WTC11 (cell line): Measurements from ENCODE around the gene EWSR1. TPM values are rescaled to one million over a fixed set of nuclear protein-coding genes. Genes with fewer than 3 reads are reported as not detected.

Experiments
- ATAC-seq: fragments of 200-7000 bp; cut with Tn5 transposase; 2 replicates; pipeline ENCODE4 v1.10.0; 2021; ENCODE audit warnings: mild to moderate bottlenecking, moderate library complexity
- CTCF ChIA-PET: fragments of 300-600 bp; sonication (Branson Sonifier 250); formaldehyde crosslinking; loops from one replicate; lab custom pipeline; 2021; ENCODE audit warnings: antibody characterized with exemption; lab: Charles Lee
- POLR2A ChIA-PET: fragments of 350-600 bp; sonication (Branson Sonifier 250); formaldehyde crosslinking; loops from one replicate; lab custom pipeline; 2021; ENCODE audit warnings: antibody characterized with exemption; lab: Charles Lee
- DNase-seq: peaks from one replicate; pipeline ENCODE4 v3.0.0; 2021; ENCODE audit warnings: low spot score
- H3K27ac Mint-ChIP-seq: 2 replicates; pipeline ENCODE4 v1.8.0; 2021; ENCODE audit warnings: mixed read lengths
- H3K27me3 Mint-ChIP-seq: 2 replicates; pipeline ENCODE4 v1.8.0; 2021; ENCODE audit warnings: low read depth, mild to moderate bottlenecking, moderate library complexity, mixed read lengths
- H3K36me3 Mint-ChIP-seq: 2 replicates; pipeline ENCODE4 v1.8.0; 2021; ENCODE audit warnings: mixed read lengths
- H3K4me1 Mint-ChIP-seq: 2 replicates; pipeline ENCODE4 v1.8.0; 2022; ENCODE audit warnings: mixed read lengths
- H3K4me3 Mint-ChIP-seq: 2 replicates; pipeline ENCODE4 v1.8.0; 2021; ENCODE audit warnings: mild to moderate bottlenecking, moderate library complexity, mixed read lengths
- H3K9me3 Mint-ChIP-seq: 2 replicates; pipeline ENCODE4 v1.8.0; 2021; ENCODE audit warnings: mixed read lengths
- ATF2 ChIP-seq: sonication (generic); formaldehyde crosslinking; IDR thresholded peaks from 2 replicates; pipeline ENCODE4 v1.8.1; 2022; ENCODE audit warnings: low read depth, missing genetic modification reagents, borderline replicate concordance
- E2F1 ChIP-seq: sonication (generic); formaldehyde crosslinking; IDR thresholded peaks from 2 replicates; pipeline ENCODE4 v1.8.0; 2022; ENCODE audit warnings: mild to moderate bottlenecking, missing genetic modification reagents
- ELF4 ChIP-seq: sonication (generic); formaldehyde crosslinking; IDR thresholded peaks from 2 replicates; pipeline ENCODE4 v1.8.1; 2022; ENCODE audit warnings: low read depth, mild to moderate bottlenecking, moderate library complexity, missing genetic modification reagents
- FOXP1 ChIP-seq: sonication (generic); formaldehyde crosslinking; IDR thresholded peaks from 2 replicates; pipeline ENCODE4 v1.8.0; 2022; ENCODE audit warnings: missing genetic modification reagents, mild to moderate bottlenecking, moderate library complexity, borderline replicate concordance
- IRF2 ChIP-seq: sonication (generic); formaldehyde crosslinking; IDR thresholded peaks from 2 replicates; pipeline ENCODE4 v1.8.0; 2022; ENCODE audit warnings: low read depth, missing genetic modification reagents, borderline replicate concordance
- SMAD3 ChIP-seq: sonication (generic); formaldehyde crosslinking; IDR thresholded peaks from 2 replicates; pipeline ENCODE4 v1.8.0; 2022; ENCODE audit warnings: missing genetic modification reagents, mild to moderate bottlenecking, borderline replicate concordance
- TEAD1 ChIP-seq: sonication (generic); formaldehyde crosslinking; IDR thresholded peaks from 2 replicates; pipeline ENCODE4 v1.8.0; 2022; ENCODE audit warnings: mild to moderate bottlenecking, missing genetic modification reagents
- ZNF121 ChIP-seq: sonication (generic); formaldehyde crosslinking; IDR thresholded peaks from 2 replicates; pipeline ENCODE4 v1.8.0; 2023; ENCODE audit warnings: missing genetic modification reagents
- ZNF263 ChIP-seq: sonication (generic); formaldehyde crosslinking; IDR thresholded peaks from 2 replicates; pipeline ENCODE4 v1.8.1; 2022; ENCODE audit warnings: low read depth, mild to moderate bottlenecking, moderate library complexity, missing genetic modification reagents
- ZNF317 ChIP-seq: sonication (generic); formaldehyde crosslinking; IDR thresholded peaks from 2 replicates; pipeline ENCODE4 v1.8.1; 2023; ENCODE audit warnings: low read depth, mild to moderate bottlenecking, moderate library complexity, missing genetic modification reagents, borderline replicate concordance
- ZSCAN18 ChIP-seq: fragments of 250-450 bp; sonication (Bioruptor Pico); IDR thresholded peaks from 2 replicates; pipeline ENCODE4 v2.1.2; 2022; ENCODE audit warnings: mild to moderate bottlenecking, moderate library complexity
- total RNA-seq: library from RNA; stranded (reverse); gene quantifications from 3 replicates; pipeline ENCODE4 v1.2.3, GENCODE V29; 2021
- TF ChIP-seq, protein P1 (sequence below): sonication (generic); formaldehyde crosslinking; IDR thresholded peaks from 2 replicates; pipeline ENCODE4 v1.8.0; 2023; ENCODE audit warnings: mild to moderate bottlenecking, missing genetic modification reagents
- TF ChIP-seq, protein P2 (sequence below): sonication (generic); formaldehyde crosslinking; conservative IDR thresholded peaks from 2 replicates; pipeline ENCODE4 v1.8.1; 2022; ENCODE audit warnings: mild to moderate bottlenecking, missing genetic modification reagents
- TF ChIP-seq, protein P3 (sequence below): sonication (generic); formaldehyde crosslinking; IDR thresholded peaks from 2 replicates; pipeline ENCODE4 v1.8.0; 2022; ENCODE audit warnings: missing genetic modification reagents
- TF ChIP-seq, protein P4 (sequence below): sonication (generic); formaldehyde crosslinking; conservative IDR thresholded peaks from 2 replicates; pipeline ENCODE4 v1.8.1; 2023; ENCODE audit warnings: mild to moderate bottlenecking, low read depth, missing genetic modification reagents, moderate library complexity

The EWSR1 gene
- total RNA-seq, 1 experiment from 2014 or later, result 377 TPM

- DNase-seq, result no peak
- TF ChIP-seq, protein P1, sequence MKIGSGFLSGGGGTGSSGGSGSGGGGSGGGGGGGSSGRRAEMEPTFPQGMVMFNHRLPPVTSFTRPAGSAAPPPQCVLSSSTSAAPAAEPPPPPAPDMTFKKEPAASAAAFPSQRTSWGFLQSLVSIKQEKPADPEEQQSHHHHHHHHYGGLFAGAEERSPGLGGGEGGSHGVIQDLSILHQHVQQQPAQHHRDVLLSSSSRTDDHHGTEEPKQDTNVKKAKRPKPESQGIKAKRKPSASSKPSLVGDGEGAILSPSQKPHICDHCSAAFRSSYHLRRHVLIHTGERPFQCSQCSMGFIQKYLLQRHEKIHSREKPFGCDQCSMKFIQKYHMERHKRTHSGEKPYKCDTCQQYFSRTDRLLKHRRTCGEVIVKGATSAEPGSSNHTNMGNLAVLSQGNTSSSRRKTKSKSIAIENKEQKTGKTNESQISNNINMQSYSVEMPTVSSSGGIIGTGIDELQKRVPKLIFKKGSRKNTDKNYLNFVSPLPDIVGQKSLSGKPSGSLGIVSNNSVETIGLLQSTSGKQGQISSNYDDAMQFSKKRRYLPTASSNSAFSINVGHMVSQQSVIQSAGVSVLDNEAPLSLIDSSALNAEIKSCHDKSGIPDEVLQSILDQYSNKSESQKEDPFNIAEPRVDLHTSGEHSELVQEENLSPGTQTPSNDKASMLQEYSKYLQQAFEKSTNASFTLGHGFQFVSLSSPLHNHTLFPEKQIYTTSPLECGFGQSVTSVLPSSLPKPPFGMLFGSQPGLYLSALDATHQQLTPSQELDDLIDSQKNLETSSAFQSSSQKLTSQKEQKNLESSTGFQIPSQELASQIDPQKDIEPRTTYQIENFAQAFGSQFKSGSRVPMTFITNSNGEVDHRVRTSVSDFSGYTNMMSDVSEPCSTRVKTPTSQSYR (CRISPR knock-in tag), result peak; percentile 3; the same call in 1 of the 2 replicates
- TF ChIP-seq ATF2 (CRISPR knock-in tag) (0 out of 2 replicates have a peak, but pooled peaks have one; percentile 1), ZNF317 (CRISPR knock-in tag) (peak; percentile 4; the same call in 1 of the 2 replicates), TEAD1 (CRISPR knock-in tag) (no peak), ELF4 (CRISPR knock-in tag) (no peak), ZNF121 (CRISPR knock-in tag) (no peak), ZNF263 (0 out of 2 replicates have a peak, but pooled peaks have one; percentile 20), ZSCAN18 (CRISPR knock-in tag) (no peak), SMAD3 (no peak)
- TF ChIP-seq, protein P2, sequence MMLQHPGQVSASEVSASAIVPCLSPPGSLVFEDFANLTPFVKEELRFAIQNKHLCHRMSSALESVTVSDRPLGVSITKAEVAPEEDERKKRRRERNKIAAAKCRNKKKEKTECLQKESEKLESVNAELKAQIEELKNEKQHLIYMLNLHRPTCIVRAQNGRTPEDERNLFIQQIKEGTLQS (CRISPR knock-in tag), result no peak; the same call in 1 of the 2 replicates
- TF ChIP-seq, all 79 proteins: peak for 4
- H3K4me1 Mint-ChIP-seq, result peaks cover 14% of the 10 kb centered on the region
- peaks cover 3% of the 10 kb centered on the region; the same call in 1 of the 2 replicates for H3K9me3 Mint-ChIP-seq
- no peak overlapping the region for H3K27ac Mint-ChIP-seq
- ChIA-PET CTCF (interaction anchor here (0.9 to 3.3 kb wide), 22 partner anchors 8 to 159 kb away, joined by 3 to 52 read pairs (median 6); partner anchors contain the start of genes AP1B1, EWSR1 and RHBDD3), POLR2A (no interaction called here)
- H3K36me3 Mint-ChIP-seq, result peaks cover 6% of the 10 kb centered on the region; the same call in 1 of the 2 replicates
- H3K4me3 Mint-ChIP-seq, result peak overlapping the region; percentile 61
- H3K27me3 Mint-ChIP-seq, result peaks cover 55% of the 10 kb centered on the region
- no peak for ATAC-seq
These were observed 45.8 kb downstream of the EWSR1 start for GRCh38 chr22:29313576-29314466.

- DNase-seq (no peak), ATAC-seq (no peak)
- CTCF ChIA-PET, result interaction anchor here (1.1 to 3.3 kb wide), 4 partner anchors 8 to 47 kb away, joined by 3 to 52 read pairs (median 6); partner anchors contain the start of genes EWSR1, GAS2L1 and RHBDD3
- POLR2A ChIA-PET, result no interaction called here
- peaks cover 6% of the 10 kb centered on the region; the same call in 1 of the 2 replicates for H3K36me3 Mint-ChIP-seq
- H3K9me3 Mint-ChIP-seq, result peaks cover 3% of the 10 kb centered on the region; the same call in 1 of the 2 replicates
- H3K4me1 Mint-ChIP-seq, result peaks cover 13% of the 10 kb centered on the region
- H3K27me3 Mint-ChIP-seq, result peaks cover 55% of the 10 kb centered on the region
- H3K4me3 Mint-ChIP-seq, result peak overlapping the region; percentile 61
- H3K27ac Mint-ChIP-seq, result no peak overlapping the region
- TF ChIP-seq, protein P2 (CRISPR knock-in tag), result no peak
- no peak for TF ChIP-seq ZNF263
- TF ChIP-seq, protein P3, sequence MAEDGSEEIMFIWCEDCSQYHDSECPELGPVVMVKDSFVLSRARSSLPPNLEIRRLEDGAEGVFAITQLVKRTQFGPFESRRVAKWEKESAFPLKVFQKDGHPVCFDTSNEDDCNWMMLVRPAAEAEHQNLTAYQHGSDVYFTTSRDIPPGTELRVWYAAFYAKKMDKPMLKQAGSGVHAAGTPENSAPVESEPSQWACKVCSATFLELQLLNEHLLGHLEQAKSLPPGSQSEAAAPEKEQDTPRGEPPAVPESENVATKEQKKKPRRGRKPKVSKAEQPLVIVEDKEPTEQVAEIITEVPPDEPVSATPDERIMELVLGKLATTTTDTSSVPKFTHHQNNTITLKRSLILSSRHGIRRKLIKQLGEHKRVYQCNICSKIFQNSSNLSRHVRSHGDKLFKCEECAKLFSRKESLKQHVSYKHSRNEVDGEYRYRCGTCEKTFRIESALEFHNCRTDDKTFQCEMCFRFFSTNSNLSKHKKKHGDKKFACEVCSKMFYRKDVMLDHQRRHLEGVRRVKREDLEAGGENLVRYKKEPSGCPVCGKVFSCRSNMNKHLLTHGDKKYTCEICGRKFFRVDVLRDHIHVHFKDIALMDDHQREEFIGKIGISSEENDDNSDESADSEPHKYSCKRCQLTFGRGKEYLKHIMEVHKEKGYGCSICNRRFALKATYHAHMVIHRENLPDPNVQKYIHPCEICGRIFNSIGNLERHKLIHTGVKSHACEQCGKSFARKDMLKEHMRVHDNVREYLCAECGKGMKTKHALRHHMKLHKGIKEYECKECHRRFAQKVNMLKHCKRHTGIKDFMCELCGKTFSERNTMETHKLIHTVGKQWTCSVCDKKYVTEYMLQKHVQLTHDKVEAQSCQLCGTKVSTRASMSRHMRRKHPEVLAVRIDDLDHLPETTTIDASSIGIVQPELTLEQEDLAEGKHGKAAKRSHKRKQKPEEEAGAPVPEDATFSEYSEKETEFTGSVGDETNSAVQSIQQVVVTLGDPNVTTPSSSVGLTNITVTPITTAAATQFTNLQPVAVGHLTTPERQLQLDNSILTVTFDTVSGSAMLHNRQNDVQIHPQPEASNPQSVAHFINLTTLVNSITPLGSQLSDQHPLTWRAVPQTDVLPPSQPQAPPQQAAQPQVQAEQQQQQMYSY (CRISPR knock-in tag), result no peak
- no peak for TF ChIP-seq IRF2 (CRISPR knock-in tag)
- TF ChIP-seq, protein P4, sequence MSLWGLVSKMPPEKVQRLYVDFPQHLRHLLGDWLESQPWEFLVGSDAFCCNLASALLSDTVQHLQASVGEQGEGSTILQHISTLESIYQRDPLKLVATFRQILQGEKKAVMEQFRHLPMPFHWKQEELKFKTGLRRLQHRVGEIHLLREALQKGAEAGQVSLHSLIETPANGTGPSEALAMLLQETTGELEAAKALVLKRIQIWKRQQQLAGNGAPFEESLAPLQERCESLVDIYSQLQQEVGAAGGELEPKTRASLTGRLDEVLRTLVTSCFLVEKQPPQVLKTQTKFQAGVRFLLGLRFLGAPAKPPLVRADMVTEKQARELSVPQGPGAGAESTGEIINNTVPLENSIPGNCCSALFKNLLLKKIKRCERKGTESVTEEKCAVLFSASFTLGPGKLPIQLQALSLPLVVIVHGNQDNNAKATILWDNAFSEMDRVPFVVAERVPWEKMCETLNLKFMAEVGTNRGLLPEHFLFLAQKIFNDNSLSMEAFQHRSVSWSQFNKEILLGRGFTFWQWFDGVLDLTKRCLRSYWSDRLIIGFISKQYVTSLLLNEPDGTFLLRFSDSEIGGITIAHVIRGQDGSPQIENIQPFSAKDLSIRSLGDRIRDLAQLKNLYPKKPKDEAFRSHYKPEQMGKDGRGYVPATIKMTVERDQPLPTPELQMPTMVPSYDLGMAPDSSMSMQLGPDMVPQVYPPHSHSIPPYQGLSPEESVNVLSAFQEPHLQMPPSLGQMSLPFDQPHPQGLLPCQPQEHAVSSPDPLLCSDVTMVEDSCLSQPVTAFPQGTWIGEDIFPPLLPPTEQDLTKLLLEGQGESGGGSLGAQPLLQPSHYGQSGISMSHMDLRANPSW (CRISPR knock-in tag), result no peak
- TF ChIP-seq E2F1 (CRISPR knock-in tag), result no peak
- TF ChIP-seq FOXP1 (CRISPR knock-in tag), result peak; percentile 45; the same call in 1 of the 2 replicates
- TF ChIP-seq ELF4 (CRISPR knock-in tag), result no peak
These were observed 46.6 kb downstream of the EWSR1 start for GRCh38 chr22:29314537-29315285.
